Fibroblast of skin of right quadriceps (primary cell): ENCODE results near the gene CTPS1.
A peak's percentile ranks its signal among the peaks of the same experiment; 100 is the strongest.

Source experiments
- DNase-seq: peaks from one replicate; pipeline ENCODE4 v3.0.0-alpha.2; 2013

CTPS1 gene

DNA sequence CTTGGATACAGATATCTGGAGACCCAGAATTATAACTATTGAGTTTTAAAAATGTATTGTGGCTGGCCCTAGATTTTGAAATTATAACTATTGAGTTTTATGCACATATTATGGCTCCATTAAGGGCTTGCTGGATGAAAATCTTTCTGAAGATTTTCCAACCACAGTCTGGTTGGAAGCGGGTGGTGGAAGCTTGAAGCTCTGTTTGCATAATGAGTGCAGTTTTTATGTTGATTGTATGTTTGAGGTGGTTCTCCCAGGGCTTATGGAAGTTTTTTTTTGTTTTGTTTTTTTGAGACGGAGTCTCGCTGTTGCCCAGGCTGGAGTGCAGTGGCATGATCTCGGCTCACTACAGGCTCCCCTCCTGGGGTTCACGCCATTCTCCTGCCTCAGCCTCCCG lies 10.1 kb upstream of the CTPS1 start:
- DNase-seq: no peak

DNA sequence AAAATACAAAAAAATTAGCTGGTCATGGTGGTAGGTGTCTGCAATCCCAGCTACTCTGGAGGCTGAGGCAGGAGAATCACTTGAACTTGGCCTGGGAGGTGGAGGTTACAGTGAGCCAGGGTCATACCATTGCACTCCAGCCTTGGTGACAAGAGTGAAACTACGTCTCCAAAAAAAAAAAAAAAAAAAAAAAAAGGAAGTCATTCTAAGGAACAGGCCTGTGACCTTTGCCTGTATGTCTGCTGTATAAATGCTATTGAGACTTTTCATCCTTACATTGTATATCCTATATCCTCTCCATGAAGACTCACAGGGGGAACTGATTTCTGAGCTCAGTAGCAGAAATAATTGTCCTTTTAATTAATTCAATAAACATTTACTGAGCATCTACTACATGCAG lies 7.5 kb upstream of the CTPS1 start:
- no peak for DNase-seq

DNA sequence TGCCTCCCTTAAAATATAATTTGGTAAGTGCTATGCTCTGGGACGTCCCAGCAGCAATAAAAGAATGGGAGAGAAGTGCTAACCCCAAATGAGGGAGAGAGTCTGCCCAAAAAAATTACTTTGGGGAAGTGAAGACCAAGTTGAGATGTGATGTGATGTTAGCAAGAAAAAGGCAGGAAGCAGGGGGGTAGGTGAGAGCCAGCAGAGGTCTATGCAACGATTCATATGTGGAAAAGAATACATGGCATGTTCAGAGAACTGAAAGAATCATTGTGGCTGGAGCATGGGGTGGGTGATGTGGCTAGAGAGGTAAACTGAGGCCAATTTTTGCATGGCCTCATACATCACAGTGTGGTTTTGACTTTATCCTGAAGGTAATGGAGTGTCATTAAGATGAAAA lies 5.6 kb upstream of the CTPS1 start:
- no peak for DNase-seq

DNA sequence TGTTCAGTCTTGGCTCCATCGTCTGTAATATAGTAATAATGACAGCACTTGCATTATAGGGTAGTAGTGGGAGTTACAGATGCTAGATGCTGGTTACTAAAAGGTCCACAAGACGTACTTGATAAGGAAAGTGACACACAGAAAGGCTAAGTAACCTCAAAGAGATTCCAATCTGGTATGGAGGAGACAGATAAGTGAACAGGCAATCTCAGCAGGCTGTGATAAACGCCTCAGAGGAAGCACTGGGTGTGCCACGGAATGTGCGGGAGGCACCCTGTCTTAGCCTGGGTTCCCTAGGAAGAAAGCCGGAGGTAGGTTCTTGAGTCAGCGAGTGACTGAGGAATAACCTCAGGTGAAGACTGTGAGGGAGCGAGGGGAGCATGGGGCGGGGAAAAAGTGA lies 4.6 kb upstream of the CTPS1 start:
- DNase-seq: no peak

DNA sequence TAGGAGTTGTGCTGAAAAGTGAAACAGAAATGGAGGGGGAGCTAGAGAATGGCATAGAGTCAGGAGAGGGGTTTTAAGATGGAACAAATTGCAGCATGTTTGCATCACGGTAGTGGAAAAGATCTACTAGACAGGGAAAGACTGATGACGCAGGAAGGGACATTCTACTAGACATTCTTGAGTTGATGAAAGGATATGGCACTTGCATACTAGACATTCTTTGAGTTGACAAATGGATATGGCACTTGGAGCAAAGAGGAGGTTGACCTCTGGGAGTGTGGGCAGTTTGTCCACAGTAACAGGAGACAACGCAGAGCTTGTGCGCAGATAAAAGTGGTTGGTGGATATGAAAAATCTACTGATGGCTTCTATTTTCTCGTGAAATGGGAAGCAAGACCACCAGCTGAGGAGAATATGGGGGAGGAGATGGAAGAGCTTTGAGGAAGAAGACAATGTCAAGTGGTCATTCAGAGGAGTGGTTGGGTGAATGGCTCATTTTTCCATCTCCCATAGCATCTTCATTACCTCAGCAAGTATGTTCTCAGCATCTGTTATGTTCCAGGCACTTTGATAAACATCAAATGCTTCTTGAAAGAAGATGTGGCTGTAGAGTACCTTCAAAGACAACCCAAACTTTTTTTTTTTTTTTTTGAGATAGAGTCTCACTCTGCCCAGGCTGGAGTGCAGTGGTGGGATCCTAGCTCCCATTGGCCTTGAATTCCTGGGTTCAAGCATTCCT lies 2.4 kb upstream of the CTPS1 start:
- DNase-seq: peak; percentile 68

DNA sequence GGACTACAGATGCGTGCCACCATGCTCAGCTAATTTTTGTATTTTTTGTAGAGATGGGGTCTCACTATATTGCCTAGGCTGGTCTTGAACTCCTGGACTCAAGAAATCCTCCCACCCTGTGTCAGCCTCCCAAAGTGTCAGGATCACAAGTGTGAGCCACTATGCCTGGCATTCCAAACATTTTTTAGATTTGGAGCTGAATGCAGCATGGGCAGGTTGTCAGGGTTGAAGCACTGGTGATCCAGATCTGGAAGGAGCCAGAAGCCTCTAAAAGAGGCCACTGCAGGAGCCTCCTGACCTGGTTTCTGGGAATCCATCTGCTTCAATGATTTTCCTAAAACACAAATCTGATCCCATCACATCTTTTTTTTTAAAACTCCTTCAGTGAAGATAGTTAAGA lies 1.8 kb upstream of the CTPS1 start:
- DNase-seq: peak; percentile 48

DNA sequence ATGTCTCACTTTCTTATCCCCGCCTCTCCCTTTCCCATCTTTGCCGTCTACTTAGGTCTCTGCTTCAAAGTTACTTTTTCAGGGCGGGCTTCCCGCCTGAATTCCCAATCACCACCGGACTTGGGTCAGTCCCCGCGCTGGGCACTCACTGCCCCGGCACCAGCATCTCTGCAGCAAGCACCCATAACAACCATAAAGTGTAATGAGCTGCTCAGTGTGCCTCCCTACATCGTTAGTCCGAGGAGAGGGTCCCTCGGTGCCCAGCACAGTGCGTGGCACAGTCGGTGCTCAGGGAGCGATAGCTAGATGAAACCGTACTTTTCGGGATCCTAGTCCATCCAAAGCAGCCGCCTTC lies 633 bp upstream of the CTPS1 start:
- DNase-seq: no peak

DNA sequence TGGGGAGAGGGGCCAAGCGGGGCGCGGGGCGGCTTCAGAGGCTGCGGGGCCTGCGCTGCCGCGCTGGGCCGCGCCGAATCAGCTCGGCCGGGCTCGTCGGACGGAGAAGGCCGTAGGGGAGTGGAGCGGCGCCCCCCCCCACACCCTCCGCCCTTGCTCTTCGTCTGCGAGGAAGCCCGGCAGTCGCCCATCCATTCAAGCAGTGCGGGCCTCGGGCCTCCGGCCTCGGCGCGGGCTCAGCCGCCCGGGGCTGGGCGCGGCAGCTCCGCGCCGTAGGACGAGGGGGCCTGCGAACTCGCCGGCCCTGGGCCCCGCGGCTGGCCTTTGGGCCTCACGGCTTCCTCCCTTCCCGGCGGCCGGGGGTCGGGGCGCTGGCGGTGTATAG lies 564 bp downstream of the CTPS1 start:
- DNase-seq: no peak

DNA sequence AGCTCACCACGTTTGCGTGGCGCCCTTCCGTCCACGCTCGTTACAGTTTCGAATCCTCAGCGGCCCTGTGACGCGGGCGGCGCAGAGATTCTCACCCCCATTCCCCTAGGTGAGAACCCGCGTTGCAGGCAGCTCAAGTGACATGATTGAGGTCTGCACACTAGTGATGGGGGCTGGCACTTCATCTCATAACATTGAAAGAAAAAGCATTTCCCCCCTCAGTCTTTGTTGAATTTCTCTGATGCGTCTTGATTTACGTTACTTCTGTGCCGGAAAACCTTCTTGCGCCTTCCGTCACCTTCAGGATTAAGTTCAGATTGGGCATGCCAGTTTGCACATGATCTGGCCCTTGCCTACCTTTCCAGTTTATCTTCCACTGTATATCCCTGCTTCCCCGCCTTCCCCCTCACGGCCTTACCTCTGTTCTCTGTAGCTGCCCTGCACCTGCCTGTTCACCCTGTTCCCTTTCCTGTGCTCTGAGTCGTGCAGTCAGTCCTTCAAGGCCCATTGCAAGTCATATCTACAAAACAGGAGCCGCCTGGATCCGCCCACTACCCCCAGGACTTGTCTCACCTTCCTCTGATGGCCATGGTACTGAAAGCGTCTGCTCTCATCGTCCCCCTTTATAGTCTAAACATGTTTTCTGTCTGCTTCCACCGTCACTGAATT lies 1.1 kb downstream of the CTPS1 start:
- DNase-seq: peak; percentile 32

DNA sequence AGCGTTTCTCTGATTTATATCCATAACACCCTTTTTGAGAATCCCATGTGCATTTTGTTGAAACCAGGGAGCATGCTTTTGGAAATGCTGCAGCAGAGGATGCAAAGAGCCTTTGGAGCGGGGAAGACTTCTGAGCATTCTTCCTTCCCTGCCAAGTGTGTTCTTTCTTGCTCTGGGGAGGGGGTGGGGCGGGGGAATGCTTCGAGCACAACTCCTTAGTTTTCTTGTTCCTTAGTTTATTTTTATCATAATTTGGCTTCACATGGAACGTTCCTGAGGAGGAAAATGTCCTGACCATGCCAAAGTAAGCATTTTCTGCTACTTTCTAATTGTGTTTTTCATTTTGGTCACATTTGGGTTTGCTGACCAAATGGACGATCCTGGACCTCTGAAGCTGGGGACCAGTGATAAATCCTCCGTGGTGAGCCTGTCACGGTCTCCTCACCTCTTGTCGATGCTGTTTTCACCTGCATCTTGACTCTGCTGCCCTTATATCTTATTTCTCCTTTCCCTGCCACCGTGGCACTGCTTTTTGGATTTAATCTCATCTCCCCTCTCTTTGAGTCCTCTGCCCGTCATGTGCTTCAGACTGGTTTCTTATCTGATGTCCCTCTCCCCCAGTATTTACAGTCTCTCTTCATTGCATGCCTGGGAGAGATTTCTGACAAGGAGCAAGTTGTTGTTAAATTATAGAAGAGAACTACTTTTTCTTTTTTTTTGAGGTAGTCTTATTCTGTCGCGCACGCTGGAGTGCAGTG lies 2.4 kb downstream of the CTPS1 start:
- DNase-seq: no peak

DNA sequence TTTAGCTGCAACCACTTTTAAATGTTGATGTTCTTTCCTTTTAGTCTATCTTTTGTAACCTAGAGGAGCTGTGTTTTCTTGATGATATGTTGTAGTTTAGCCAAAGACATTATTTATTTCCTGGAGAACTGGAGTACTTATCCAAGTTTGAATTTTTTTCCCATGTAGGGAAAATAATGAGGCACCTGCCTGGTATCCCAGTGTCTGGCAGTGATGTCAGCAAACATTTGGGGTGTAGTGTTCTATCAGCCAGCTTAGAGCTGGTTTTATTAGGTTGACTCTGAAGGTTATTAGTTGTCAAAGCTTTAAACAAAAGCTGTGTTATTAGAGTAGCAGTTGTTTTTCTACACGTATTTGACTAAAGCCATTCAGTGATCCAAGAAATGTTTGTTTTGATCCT lies 3.2 kb downstream of the CTPS1 start:
- DNase-seq: no peak

DNA sequence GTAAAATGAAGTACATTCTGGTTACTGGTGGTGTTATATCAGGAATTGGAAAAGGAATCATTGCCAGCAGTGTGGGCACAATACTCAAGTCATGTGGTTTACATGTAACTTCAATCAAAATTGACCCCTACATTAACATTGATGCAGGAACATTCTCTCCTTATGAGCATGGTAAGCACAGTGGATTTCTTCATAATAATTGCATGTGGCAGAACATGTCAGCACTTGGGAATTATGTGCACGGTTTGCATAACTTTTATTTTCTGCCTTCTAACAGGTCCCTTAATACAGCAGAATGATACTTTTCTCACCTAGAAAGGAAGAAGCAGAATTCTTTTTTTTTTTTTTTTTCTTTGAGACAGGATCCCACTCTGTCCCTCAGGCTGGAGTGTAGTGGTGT lies 3.8 kb downstream of the CTPS1 start:
- no peak for DNase-seq

DNA sequence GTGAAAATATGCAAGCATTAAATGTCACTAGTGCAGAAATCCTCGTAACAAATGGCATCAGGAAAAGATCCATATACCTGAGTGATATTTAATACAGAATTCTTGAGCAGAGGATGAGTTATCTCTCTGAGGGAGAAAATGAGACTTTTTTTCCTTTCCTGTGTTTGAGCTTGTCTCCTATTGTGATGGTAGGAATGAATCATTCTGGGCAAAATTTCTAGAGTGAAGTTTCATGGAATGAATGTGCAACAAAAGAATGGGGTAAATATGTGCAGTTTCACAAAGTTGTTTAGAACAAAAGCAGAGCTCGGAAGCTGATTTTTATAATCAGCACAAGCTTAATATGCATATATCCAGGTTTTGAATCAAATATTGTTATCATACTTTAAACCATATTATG lies 4.6 kb downstream of the CTPS1 start:
- DNase-seq: peak; percentile 32

DNA sequence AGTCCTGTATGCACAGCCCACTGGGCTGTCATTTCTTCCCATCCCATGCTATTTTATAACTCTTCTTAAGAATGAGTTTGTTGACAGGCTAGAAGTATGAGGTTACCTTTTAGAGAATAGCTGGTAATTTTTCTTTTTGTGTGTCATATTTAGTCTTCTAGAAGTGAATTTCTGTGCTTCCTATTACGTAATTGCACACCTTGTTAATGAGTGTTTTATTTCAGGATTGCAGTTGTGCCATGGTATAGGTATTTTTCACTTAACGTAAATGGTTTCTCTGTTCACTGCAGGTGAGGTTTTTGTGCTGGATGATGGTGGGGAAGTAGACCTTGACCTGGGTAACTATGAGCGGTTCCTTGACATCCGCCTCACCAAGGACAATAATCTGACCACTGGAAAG lies 5.0 kb downstream of the CTPS1 start:
- no peak for DNase-seq

DNA sequence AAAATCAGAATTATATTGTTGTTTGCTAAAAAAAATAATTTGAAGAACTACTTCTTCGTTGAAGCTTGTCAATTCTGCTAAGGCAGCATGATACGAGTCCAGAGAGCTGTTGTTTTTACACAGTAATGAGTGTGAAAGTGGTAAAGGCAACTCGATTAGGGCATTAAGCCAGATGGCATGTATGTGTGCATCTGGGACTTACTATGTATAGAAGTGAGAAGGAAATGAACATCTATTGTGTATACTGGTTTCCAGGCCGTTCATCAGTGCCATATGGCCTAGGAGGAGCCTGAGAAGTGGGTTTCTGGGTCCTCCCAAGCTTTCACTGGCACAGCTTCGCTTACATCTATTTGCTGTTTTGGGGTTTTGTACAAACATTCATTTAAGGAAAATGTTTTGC lies 5.7 kb downstream of the CTPS1 start:
- no peak for DNase-seq

DNA sequence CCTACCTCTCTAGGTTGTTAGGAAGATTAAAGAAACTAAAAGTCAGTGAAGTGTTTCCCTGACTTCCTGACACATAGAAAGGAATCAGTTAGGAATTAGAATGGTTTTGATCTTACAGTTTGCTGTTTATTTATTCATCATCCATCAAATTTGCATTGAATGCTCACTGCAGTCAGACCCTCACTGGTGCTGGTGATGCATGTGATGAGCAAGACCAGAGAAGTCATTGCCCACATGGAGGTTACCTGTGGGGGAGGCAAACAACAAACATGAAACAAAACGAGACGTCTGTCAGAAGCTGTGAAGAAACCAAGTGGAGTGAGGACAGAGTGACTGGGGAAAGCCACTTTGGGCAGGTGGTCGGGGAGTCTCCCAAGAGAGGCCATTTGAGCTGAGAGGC lies 6.4 kb downstream of the CTPS1 start:
- no peak for DNase-seq

DNA sequence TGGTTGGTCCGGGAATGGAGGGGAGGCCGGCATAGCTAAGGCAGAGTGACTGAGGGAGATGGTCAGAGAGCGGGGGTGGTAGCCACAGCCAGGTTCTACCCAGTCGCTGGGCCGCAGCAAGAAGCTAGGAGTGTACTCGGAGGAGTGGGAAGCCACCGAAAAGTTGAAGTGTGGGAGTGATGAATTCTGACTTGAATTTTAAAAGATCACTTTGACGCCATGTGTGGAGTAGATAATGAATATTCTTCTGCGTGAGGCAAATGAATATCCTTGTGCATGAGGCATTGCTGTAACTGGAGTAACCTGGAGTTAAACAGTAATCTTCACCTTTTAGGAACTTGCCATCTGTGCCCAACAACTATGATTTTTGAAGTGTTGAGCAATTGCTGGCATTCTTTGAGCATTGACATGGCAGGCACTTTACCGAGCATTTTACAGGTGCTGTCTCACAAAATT lies 6.9 kb downstream of the CTPS1 start:
- DNase-seq: no peak

DNA sequence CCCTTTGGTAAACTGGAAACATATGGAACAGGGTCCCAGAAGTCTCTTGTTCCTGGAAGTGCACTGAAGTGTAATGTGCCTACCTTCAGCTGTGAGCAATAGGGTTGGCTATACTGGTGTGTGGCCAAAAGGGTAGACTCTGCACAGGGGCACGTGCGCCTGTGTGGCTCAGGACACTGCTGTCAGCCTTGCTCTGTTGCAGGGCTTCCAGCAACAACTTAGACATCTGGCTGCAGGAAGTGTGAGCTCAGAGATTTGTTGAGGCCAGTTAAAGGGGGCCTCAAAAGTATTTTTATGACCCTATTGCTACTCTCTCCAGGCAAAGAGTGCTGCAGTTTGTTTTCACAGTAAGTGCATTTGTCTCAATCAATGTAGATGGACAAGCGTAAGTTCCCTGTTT lies 7.5 kb downstream of the CTPS1 start:
- peak; percentile 50 for DNase-seq

DNA sequence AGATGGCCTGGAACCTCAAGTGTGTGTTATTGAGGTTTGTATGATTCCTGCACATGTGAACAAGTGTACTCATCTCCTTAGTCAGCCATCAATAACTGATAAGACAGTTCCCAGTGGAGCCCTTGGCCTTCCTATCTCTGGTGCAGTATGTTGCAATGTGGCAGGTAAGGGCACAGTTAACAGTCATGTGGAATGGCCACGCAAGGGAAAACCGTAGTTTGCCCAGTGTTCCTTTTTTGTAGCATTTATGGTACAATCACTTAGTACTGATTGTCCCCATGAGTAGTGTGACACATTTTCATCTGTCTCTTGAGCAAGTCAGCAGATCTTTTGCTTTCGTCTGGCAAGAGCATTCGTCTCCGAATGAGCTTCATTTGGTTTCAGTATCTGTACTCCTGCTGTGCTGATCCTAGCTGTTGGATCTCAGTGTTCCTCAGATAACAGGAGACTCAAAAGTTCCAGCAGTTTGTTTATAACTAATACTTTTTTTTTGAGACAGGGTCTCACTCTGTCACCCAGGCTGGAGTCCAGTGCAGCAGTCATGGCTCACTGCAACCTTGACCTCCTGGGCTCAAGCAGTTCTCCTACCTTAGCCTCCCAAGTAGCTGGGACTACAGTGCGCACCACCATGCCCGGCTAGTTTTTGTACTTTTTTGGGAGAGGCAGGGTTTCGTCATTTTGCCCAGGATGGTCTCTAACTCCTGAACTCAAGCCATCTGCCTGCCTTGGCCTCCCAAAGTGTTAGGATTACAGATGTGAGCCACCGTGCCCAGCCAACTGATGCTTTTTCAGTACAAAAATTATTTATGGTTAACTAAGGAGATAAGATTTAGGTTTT lies 8.2 kb downstream of the CTPS1 start:
- no peak for DNase-seq

DNA sequence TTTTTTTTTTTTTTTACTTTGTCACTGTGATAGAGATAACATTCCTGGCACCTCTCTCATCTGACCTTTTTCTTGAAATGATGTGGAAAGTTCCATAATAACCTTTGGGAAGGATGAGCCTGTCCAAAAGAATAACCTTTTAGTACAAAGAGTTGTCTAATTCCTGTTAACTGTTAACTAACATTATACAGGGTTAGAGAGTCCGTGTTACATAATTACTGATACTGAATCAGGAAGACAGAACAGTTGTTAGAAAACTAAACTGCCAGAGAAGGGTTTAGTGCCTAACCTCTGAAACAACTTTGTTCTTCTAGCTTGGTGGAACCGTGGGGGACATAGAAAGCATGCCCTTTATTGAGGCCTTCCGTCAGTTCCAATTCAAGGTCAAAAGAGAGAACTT lies 8.8 kb downstream of the CTPS1 start:
- DNase-seq: no peak

DNA sequence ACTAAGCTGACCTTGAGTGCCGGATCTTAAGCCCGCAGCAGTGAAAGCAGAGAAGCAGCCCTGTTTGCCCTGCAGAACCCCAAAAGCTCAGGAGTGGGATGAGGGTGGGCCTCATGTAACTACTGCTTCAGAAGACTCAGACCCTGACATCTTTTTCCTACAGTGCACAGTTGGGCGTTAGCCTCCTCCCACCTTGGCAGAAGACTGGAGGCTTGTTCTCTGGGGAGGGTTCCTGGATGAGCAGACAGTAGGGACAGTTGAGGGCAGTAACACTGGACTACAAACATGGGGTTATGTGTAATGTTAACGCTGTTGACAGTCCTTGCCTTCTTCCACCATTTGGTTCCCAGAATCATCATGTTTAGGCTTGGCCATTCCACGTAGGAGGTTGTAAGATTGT lies 9.6 kb downstream of the CTPS1 start:
- DNase-seq: no peak

DNA sequence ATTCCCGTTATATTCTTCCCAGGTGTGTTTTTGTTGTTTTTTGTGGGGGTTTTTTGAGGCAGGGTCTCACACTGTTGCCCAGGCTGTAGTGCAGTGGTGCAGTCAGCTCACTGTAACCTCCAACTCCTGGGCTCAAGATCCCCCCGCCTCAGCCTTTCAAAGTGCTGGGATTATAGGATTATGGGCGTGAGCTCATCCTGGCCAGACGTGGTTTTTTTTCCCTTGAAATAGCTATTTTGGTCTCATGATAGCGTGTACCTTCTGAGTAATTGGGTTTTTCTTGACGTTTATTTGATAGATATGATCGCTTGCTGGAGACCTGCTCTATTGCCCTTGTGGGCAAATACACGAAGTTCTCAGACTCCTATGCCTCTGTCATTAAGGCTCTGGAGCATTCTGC lies 17.6 kb downstream of the CTPS1 start:
- DNase-seq: no peak

DNA sequence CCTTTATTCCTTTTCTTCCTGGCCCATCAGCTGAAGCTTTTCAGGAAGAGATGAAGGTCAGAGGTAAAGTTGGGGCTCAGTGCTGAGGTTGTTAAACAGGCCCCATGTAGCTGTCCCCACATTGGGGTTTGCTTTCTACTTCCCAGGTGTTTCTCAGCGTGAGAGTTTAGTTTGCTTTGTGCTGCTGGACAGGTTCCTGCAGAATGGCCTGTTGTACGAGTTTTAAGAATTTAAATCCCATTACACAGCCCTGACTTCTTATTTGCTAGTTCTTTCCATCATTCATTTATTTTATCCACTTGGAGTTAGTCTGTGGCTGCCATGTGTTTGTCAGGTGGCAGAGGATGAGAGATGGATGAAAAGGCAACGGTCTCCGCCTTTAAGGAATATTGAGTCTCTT lies 19.2 kb downstream of the CTPS1 start:
- DNase-seq: no peak
